HG03558 (cell line): ENCODE measurements around the gene MMP3.

ENCODE experiments used
- ATAC-seq: cut with Tn5 transposase; IDR thresholded peaks from one replicate; pipeline ENCODE4 v1.9.1; 2021; ENCODE audit warnings: moderate number of reproducible peaks; ENCODE audit not compliant: unreplicated experiment; ENCODE audit errors: extremely low read depth

MMP3 gene

GRCh38 chr11:102793677-102794290 lies 49.6 kb downstream of the MMP3 start:
- no peak for ATAC-seq

GRCh38 chr11:102792604-102793003 lies 50.8 kb downstream of the MMP3 start:
- no peak for ATAC-seq

GRCh38 chr11:102791271-102792036 lies 52.0 kb downstream of the MMP3 start:
- no peak for ATAC-seq

- no peak for ATAC-seq
Measured at GRCh38 chr11:102788334-102788995, 54.9 kb downstream of the MMP3 start.
